Adrenal gland (tissue), 12 donors: Measurements from ENCODE around the gene MACROD2. TPM values are rescaled to one million over a fixed set of nuclear protein-coding genes. Genes with fewer than 3 reads are reported as not detected.

ENCODE experiments used
- DNase-seq, 7 donors: peaks; one replicate each; pipeline ENCODE4 v3.0.0-alpha.2; 2019 to 2020
- H3K27ac ChIP-seq, 5 donors: fragments of 200-600 bp; sonication (generic) in 4 of 5; 1 replicate in 3 of 5; 2 replicates in 2 of 5; pipeline versions ENCODE4 v1.5.1 to v1.8.0; 2016 to 2020; ENCODE audit warnings: mild to moderate bottlenecking in 1 of 5
- H3K27me3 ChIP-seq: fragments of 200-600 bp; 2 replicates; pipeline ENCODE4 v1.8.0; 2021
- H3K36me3 ChIP-seq, 2 donors: fragments of 200-600 bp; replicated peaks in 1 of 2; 1 replicate in 1 of 2; 2 replicates in 1 of 2; pipeline versions ENCODE4 v1.5.1 to v1.8.0; 2018 to 2022
- H3K4me1 ChIP-seq, 2 donors: fragments of 200-600 bp; replicated peaks in 1 of 2; 1 replicate in 1 of 2; 2 replicates in 1 of 2; pipeline versions ENCODE4 v1.5.1 to v1.8.0; 2018 to 2021
- H3K4me3 ChIP-seq, 4 donors: fragments of 200-600 bp; sonication (generic) in 3 of 4; one replicate each; pipeline ENCODE4 v1.5.1; 2016 to 2018
- H3K9me3 ChIP-seq, 3 donors: fragments of 200-600 bp; sonication (generic) in 1 of 3; replicated peaks in 1 of 3; 1 replicate in 2 of 3; 2 replicates in 1 of 3; pipeline versions ENCODE4 v1.5.1 to v1.8.0; 2016 to 2021
- CTCF ChIP-seq, 6 experiments: fragments of 450-650 bp in 4 of 6; fragments of 200-600 bp in 2 of 6; sonication (generic) in 1 of 6; IDR thresholded peaks; 1 replicate in 5 of 6; 2 replicates in 1 of 6; pipeline versions ENCODE4 v1.5.1 to v1.8.0; 2016 to 2021; ENCODE audit warnings: antibody characterized with exemption in 6 of 6, mild to moderate bottlenecking in 2 of 6, moderate library complexity in 1 of 6
- POLR2A ChIP-seq, 2 donors: fragments of 450-650 bp; IDR thresholded peaks; one replicate each; pipeline ENCODE4 v1.6.1; 2017; ENCODE audit warnings: antibody characterized with exemption in 2 of 2, mild to moderate bottlenecking in 2 of 2, moderate library complexity in 1 of 2
- WGBS, 4 donors: extraction: QIAGEN DNeasy Blood & Tissue Kit in 2 of 4; methylation state at CpG; one replicate each; pipeline versions ENCODE4 v1.1.5 to v1.1.7; 2013 to 2017; 5-methylcytosine and 5-hydroxymethylcytosine counted together
- intact Hi-C, 2 donors: fragments of 100-400 bp; cut with DNase I; formaldehyde crosslinking; loops; one replicate each; pipeline versions ENCODE4 v1.14.1 to v1.15.0; 2022 to 2023
- polyA plus RNA-seq, 3 donors: library from polyadenylated mRNA; stranded (reverse); fragments of 200-250 nt in 2 of 3; fragments of 350-450 nt in 1 of 3; fragmentation: Illumina TruSeq in 1 of 3; extraction: RNeasy Lipid Tissue Mini Kit (QIAGEN cat#74804) in 1 of 3; gene quantifications; one replicate each; pipeline ENCODE4 v1.2.3, GENCODE V29; 2013 to 2014
- total RNA-seq, 9 donors: library from RNA; depleted of rRNA in 4 of 9; stranded (reverse); fragments of >200 nt in 4 of 9; fragments of 120-200 nt in 1 of 9; fragmentation: NEBNext Ultra II Directional in 1 of 9; extraction: Animal tissue kit (Norgen Biotek cat#: 25700) in 1 of 9; gene quantifications; one replicate each; pipeline versions ENCODE4 v1.1.0 to v1.2.4, GENCODE V29; 2013 to 2023
- donor health status: healthy with polysubstance abuse.
- donor health status: Bipolar disorder and iron deficiency.
- donor health status: DM: yes; HTN: yes; CAD: no.
- donor health status: DM: no; HTN: no; CAD: no.
- donor health status: DM: no; HTN: no; CAD: no.
- donor health status: DM: yes; HTN: yes; CAD: no.

Gene MACROD2
- total and polyA plus RNA-seq, 12 donors = 1.1 to 21.2 (median 6.4) TPM

DNA sequence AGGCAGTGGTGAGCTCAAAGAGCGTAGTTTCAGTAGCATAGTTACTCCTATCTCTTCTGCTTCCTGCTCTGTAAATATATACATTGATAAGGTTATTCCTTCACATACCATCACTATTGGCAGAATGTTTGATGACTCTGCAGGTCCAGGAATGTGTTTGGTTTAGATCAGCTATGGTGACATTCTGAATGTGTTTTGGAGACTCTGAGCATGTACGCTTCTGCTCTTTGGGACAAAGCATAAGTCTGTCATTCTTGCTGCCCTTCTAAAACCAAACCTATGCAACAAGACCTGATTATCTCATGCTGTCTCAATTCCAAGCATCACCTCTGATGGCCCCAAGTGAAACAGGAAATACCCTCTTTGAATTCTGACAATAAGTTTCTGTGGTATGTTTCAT is 1503.6 kb downstream of the MACROD2 start:
- intact Hi-C loops = no loop called here
- H3K9me3 ChIP-seq = no peaks in the 10 kb centered on the region
- no peak overlapping the region for H3K4me3 ChIP-seq
- 86 to 100% (median 96%) methylated on average over 2 of the region's 2 CpGs for WGBS, 4 donors
- TF ChIP-seq POLR2A (IDR thresholded peaks at IDR 0.05) (no peak), CTCF (IDR thresholded peaks at IDR 0.05) (no peak)
- H3K27me3 ChIP-seq = no peaks in the 10 kb centered on the region
- no peak overlapping the region for H3K27ac ChIP-seq
- no peaks in the 10 kb centered on the region for H3K36me3 ChIP-seq
- DNase-seq = no peak
- H3K4me1 ChIP-seq = no peaks in the 10 kb centered on the region

- TF ChIP-seq CTCF (IDR thresholded peaks at IDR 0.05) (no peak), POLR2A (IDR thresholded peaks at IDR 0.05) (no peak)
- WGBS, 4 donors = 81 to 84% (median 82%) methylated on average over 5 of the region's 5 CpGs
- Histone ChIP-seq H3K4me1 (no peaks in the 10 kb centered on the region), H3K27ac (no peak overlapping the region), H3K9me3 (no peaks in the 10 kb centered on the region), H3K4me3 (no peak overlapping the region), H3K27me3 (no peaks in the 10 kb centered on the region), H3K36me3 (no peaks in the 10 kb centered on the region)
- intact Hi-C loops = no loop called here
- no peak for DNase-seq
Measured at GRCh38 chr20:15506311-15506710, 1511.0 kb downstream of the MACROD2 start.

- 87 to 96% (median 93%) methylated on average over 3 of the region's 3 CpGs for WGBS, 4 donors
- Histone ChIP-seq H3K4me1 (no peaks in the 10 kb centered on the region), H3K27ac (no peak overlapping the region), H3K4me3 (no peak overlapping the region), H3K9me3 (no peaks in the 10 kb centered on the region), H3K36me3 (no peaks in the 10 kb centered on the region), H3K27me3 (no peaks in the 10 kb centered on the region)
- no peak for DNase-seq
- no peak for TF ChIP-seq POLR2A (IDR thresholded peaks at IDR 0.05)
- no peak for TF ChIP-seq CTCF (IDR thresholded peaks at IDR 0.05)
- intact Hi-C loops = no loop called here
Measured at GRCh38 chr20:15507151-15507550, 1511.8 kb downstream of the MACROD2 start.

GRCh38 chr20:15511551-15511950 is 1516.2 kb downstream of the MACROD2 start:
- no peak for DNase-seq
- no peaks in the 10 kb centered on the region for H3K36me3 ChIP-seq
- intact Hi-C loops = no loop called here
- no peaks in the 10 kb centered on the region for H3K27me3 ChIP-seq
- no peaks in the 10 kb centered on the region for H3K9me3 ChIP-seq
- WGBS, 4 donors = 85 to 100% (median 87%) methylated on average over 1 of the region's 1 CpG
- no peak overlapping the region for H3K27ac ChIP-seq
- no peaks in the 10 kb centered on the region for H3K4me1 ChIP-seq
- no peak overlapping the region for H3K4me3 ChIP-seq
- TF ChIP-seq POLR2A (IDR thresholded peaks at IDR 0.05) (no peak), CTCF (IDR thresholded peaks at IDR 0.05) (no peak)
